ENCODE measurements around the gene TRAPPC2L. TPM values are rescaled to one million over a fixed set of nuclear protein-coding genes. Genes with fewer than 3 reads are reported as not detected.

The TRAPPC2L gene
- total and polyA plus RNA-seq, 2 experiments from 2014 or later = 59.3 to 167 TPM

DNA sequence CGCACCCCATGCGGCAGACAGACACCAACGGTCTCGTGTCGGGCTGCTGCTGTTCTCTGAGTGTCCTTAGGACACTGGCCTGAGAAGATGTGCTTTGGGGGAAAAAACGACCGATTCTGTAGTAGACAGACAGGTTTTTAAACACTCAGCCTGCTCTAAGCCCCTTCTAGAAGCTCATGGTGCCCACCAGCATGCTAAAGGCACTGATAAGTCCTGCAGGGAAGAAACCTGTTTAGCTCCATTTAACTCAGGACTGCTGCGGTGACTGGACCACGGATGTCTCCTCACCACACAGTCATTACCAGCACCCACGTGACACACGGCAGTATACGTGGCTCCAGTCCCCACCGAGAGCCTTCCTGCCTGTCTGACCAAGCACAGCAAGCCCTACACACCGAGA lies 26.1 kb upstream of the TRAPPC2L start:
- Histone ChIP-seq H3K4me1 (ENCODE audit: insufficient read depth) (no peaks in the 10 kb centered on the region), H3K4me3 (no peak overlapping the region), H3F3A (replicated peaks; ENCODE audit: low read depth) (no peaks in the 10 kb centered on the region), H4K20me1 (replicated peaks; ENCODE audit: insufficient read depth) (no peaks in the 10 kb centered on the region), H3K9me2 (ENCODE audit: insufficient read depth) (no peaks in the 10 kb centered on the region), H3K36me3 (ENCODE audit: insufficient read depth) (no peaks in the 10 kb centered on the region), H3K4me2 (no peak overlapping the region), H3K79me2 (replicated peaks; ENCODE audit: insufficient read depth) (no peaks in the 10 kb centered on the region), H3K27me3 (ENCODE audit: insufficient read depth) (no peaks in the 10 kb centered on the region), H2AFZ (no peak overlapping the region), H3K27ac (ENCODE audit: low read depth) (no peak overlapping the region)
- Mint-ChIP-seq H3K9me3 (no peaks in the 10 kb centered on the region), H3K4me3 (no peak overlapping the region), H3K27me3 (ENCODE audit: insufficient read depth, low read depth, poor library complexity) (peaks cover 3% of the 10 kb centered on the region), H3K36me3 (ENCODE audit: low read depth) (no peaks in the 10 kb centered on the region; the same call in 2 of the 3 replicates), H3K4me1 (no peaks in the 10 kb centered on the region; the same call in 2 of the 3 replicates), H3K27ac (no peak overlapping the region)
- ATAC-seq = no peak
- TF ChIP-seq NANOG (IDR thresholded peaks at IDR 0.05; ENCODE audit: borderline replicate concordance) (no peak), STAT1 (IDR thresholded peaks at IDR 0.05; ENCODE audit: unreplicated experiment) (no peak), JUNB (IDR thresholded peaks at IDR 0.05; ENCODE audit: unreplicated experiment) (no peak), POLR2AphosphoS5 (IDR thresholded peaks at IDR 0.05; ENCODE audit: low read depth) (no peak), ZNF114 (CRISPR knock-in tag; IDR thresholded peaks at IDR 0.05) (no peak), CREB1 (CRISPR knock-in tag; IDR thresholded peaks at IDR 0.05; ENCODE audit: low read depth) (no peak), EZH2phosphoT487 (IDR thresholded peaks at IDR 0.05; ENCODE audit: unreplicated experiment) (no peak), EZH2 (IDR thresholded peaks at IDR 0.05; ENCODE audit: low read depth, unreplicated experiment) (no peak), ZNF331 (CRISPR knock-in tag; IDR thresholded peaks at IDR 0.05; ENCODE audit: low read depth) (no peak)
- TF ChIP-seq, protein P1, sequence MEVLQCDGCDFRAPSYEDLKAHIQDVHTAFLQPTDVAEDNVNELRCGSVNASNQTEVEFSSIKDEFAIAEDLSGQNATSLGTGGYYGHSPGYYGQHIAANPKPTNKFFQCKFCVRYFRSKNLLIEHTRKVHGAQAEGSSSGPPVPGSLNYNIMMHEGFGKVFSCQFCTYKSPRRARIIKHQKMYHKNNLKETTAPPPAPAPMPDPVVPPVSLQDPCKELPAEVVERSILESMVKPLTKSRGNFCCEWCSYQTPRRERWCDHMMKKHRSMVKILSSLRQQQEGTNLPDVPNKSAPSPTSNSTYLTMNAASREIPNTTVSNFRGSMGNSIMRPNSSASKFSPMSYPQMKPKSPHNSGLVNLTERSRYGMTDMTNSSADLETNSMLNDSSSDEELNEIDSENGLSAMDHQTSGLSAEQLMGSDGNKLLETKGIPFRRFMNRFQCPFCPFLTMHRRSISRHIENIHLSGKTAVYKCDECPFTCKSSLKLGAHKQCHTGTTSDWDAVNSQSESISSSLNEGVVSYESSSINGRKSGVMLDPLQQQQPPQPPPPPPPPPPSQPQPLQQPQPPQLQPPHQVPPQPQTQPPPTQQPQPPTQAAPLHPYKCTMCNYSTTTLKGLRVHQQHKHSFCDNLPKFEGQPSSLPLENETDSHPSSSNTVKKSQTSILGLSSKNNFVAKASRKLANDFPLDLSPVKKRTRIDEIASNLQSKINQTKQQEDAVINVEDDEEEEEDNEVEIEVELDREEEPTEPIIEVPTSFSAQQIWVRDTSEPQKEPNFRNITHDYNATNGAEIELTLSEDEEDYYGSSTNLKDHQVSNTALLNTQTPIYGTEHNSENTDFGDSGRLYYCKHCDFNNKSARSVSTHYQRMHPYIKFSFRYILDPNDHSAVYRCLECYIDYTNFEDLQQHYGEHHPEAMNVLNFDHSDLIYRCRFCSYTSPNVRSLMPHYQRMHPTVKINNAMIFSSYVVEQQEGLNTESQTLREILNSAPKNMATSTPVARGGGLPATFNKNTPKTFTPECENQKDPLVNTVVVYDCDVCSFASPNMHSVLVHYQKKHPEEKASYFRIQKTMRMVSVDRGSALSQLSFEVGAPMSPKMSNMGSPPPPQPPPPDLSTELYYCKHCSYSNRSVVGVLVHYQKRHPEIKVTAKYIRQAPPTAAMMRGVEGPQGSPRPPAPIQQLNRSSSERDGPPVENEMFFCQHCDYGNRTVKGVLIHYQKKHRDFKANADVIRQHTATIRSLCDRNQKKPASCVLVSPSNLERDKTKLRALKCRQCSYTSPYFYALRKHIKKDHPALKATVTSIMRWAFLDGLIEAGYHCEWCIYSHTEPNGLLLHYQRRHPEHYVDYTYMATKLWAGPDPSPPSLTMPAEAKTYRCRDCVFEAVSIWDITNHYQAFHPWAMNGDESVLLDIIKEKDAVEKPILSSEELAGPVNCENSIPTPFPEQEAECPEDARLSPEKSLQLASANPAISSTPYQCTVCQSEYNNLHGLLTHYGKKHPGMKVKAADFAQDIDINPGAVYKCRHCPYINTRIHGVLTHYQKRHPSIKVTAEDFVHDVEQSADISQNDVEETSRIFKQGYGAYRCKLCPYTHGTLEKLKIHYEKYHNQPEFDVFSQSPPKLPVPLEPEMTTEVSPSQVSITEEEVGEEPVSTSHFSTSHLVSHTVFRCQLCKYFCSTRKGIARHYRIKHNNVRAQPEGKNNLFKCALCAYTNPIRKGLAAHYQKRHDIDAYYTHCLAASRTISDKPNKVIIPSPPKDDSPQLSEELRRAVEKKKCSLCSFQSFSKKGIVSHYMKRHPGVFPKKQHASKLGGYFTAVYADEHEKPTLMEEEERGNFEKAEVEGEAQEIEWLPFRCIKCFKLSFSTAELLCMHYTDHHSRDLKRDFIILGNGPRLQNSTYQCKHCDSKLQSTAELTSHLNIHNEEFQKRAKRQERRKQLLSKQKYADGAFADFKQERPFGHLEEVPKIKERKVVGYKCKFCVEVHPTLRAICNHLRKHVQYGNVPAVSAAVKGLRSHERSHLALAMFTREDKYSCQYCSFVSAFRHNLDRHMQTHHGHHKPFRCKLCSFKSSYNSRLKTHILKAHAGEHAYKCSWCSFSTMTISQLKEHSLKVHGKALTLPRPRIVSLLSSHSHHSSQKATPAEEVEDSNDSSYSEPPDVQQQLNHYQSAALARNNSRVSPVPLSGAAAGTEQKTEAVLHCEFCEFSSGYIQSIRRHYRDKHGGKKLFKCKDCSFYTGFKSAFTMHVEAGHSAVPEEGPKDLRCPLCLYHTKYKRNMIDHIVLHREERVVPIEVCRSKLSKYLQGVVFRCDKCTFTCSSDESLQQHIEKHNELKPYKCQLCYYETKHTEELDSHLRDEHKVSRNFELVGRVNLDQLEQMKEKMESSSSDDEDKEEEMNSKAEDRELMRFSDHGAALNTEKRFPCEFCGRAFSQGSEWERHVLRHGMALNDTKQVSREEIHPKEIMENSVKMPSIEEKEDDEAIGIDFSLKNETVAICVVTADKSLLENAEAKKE (CRISPR knock-in tag; IDR thresholded peaks at IDR 0.05) = no peak
- TF ChIP-seq, protein P2, sequence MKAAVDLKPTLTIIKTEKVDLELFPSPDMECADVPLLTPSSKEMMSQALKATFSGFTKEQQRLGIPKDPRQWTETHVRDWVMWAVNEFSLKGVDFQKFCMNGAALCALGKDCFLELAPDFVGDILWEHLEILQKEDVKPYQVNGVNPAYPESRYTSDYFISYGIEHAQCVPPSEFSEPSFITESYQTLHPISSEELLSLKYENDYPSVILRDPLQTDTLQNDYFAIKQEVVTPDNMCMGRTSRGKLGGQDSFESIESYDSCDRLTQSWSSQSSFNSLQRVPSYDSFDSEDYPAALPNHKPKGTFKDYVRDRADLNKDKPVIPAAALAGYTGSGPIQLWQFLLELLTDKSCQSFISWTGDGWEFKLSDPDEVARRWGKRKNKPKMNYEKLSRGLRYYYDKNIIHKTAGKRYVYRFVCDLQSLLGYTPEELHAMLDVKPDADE (IDR thresholded peaks at IDR 0.05) = no peak
- TF ChIP-seq, protein P3, sequence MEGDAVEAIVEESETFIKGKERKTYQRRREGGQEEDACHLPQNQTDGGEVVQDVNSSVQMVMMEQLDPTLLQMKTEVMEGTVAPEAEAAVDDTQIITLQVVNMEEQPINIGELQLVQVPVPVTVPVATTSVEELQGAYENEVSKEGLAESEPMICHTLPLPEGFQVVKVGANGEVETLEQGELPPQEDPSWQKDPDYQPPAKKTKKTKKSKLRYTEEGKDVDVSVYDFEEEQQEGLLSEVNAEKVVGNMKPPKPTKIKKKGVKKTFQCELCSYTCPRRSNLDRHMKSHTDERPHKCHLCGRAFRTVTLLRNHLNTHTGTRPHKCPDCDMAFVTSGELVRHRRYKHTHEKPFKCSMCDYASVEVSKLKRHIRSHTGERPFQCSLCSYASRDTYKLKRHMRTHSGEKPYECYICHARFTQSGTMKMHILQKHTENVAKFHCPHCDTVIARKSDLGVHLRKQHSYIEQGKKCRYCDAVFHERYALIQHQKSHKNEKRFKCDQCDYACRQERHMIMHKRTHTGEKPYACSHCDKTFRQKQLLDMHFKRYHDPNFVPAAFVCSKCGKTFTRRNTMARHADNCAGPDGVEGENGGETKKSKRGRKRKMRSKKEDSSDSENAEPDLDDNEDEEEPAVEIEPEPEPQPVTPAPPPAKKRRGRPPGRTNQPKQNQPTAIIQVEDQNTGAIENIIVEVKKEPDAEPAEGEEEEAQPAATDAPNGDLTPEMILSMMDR (conservative IDR thresholded peaks at IDR 0.05; ENCODE audit: low read depth in 2 of 2) = no peak
- TF ChIP-seq, protein P4, sequence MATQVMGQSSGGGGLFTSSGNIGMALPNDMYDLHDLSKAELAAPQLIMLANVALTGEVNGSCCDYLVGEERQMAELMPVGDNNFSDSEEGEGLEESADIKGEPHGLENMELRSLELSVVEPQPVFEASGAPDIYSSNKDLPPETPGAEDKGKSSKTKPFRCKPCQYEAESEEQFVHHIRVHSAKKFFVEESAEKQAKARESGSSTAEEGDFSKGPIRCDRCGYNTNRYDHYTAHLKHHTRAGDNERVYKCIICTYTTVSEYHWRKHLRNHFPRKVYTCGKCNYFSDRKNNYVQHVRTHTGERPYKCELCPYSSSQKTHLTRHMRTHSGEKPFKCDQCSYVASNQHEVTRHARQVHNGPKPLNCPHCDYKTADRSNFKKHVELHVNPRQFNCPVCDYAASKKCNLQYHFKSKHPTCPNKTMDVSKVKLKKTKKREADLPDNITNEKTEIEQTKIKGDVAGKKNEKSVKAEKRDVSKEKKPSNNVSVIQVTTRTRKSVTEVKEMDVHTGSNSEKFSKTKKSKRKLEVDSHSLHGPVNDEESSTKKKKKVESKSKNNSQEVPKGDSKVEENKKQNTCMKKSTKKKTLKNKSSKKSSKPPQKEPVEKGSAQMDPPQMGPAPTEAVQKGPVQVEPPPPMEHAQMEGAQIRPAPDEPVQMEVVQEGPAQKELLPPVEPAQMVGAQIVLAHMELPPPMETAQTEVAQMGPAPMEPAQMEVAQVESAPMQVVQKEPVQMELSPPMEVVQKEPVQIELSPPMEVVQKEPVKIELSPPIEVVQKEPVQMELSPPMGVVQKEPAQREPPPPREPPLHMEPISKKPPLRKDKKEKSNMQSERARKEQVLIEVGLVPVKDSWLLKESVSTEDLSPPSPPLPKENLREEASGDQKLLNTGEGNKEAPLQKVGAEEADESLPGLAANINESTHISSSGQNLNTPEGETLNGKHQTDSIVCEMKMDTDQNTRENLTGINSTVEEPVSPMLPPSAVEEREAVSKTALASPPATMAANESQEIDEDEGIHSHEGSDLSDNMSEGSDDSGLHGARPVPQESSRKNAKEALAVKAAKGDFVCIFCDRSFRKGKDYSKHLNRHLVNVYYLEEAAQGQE (IDR thresholded peaks at IDR 0.05; ENCODE audit: unreplicated experiment) = no peak
- no peak for DNase-seq (ENCODE audit: low spot score)
